ENCODE measurements around the gene ARMC2. TPM values are rescaled to one million over a fixed set of nuclear protein-coding genes. Genes with fewer than 3 reads are reported as not detected.

The ARMC2 gene
- total and polyA plus RNA-seq, 4 donors: 5.3 to 20.7 (median 8.9) TPM

- ATAC-seq (ENCODE audit: low FRiP score) (no peak), DNase-seq (no peak)
- intact Hi-C loops (cut with DNase I): no loop called here
- H3K9me3 ChIP-seq (ENCODE audit: control insufficient read depth, low read length): no peaks in the 10 kb centered on the region
- H3K36me3 ChIP-seq (ENCODE audit: control insufficient read depth in 1 of 2, insufficient read depth in 2 of 2, low read length in 1 of 2): no peaks in the 10 kb centered on the region
- no peak overlapping the region for H3K4me3 ChIP-seq (ENCODE audit: low read length in 2 of 2)
- H3K27ac ChIP-seq (ENCODE audit: low read depth in 1 of 2, low read length in 2 of 2): no peak overlapping the region
- H3K27me3 ChIP-seq (ENCODE audit: control insufficient read depth in 1 of 2, insufficient read depth in 2 of 2, low read length in 1 of 2): no peaks in the 10 kb centered on the region
- 95% methylated on average over 1 of the region's 1 CpG for WGBS, 2 donors
- no peaks in the 10 kb centered on the region for H3K4me1 ChIP-seq (ENCODE audit: control insufficient read depth in 1 of 2, insufficient read depth in 2 of 2, low read length in 2 of 2)
These were observed 171.7 kb downstream of the ARMC2 start for GRCh38 chr6:109019911-109020310.

GRCh38 chr6:109021870-109022269 is 173.6 kb downstream of the ARMC2 start:
- WGBS, 2 donors: 96% methylated on average over 1 of the region's 1 CpG

GRCh38 chr6:109023356-109023925 is 175.2 kb downstream of the ARMC2 start:
- Histone ChIP-seq H3K27me3 (ENCODE audit: control insufficient read depth in 1 of 2, insufficient read depth in 2 of 2, low read length in 1 of 2) (no peaks in the 10 kb centered on the region), H3K4me1 (ENCODE audit: control insufficient read depth in 1 of 2, insufficient read depth in 2 of 2, low read length in 2 of 2) (no peaks in the 10 kb centered on the region), H3K36me3 (ENCODE audit: control insufficient read depth in 1 of 2, insufficient read depth in 2 of 2, low read length in 1 of 2) (no peaks in the 10 kb centered on the region), H3K9me3 (ENCODE audit: control insufficient read depth, low read length) (no peaks in the 10 kb centered on the region), H3K4me3 (ENCODE audit: low read length in 2 of 2) (no peak overlapping the region), H3K27ac (ENCODE audit: low read depth in 1 of 2, low read length in 2 of 2) (no peak overlapping the region)
- DNase-seq: no peak
- intact Hi-C loops (cut with DNase I): no loop called here
- ATAC-seq (ENCODE audit: low FRiP score): no peak

More at GRCh38 chr6:109021870-109022269, 173.6 kb downstream of the ARMC2 start:
- no peak for ATAC-seq (ENCODE audit: low FRiP score)
- H3K36me3 ChIP-seq (ENCODE audit: control insufficient read depth in 1 of 2, insufficient read depth in 2 of 2, low read length in 1 of 2): no peaks in the 10 kb centered on the region
- H3K27me3 ChIP-seq (ENCODE audit: control insufficient read depth in 1 of 2, insufficient read depth in 2 of 2, low read length in 1 of 2): no peaks in the 10 kb centered on the region
- intact Hi-C loops (cut with DNase I): no loop called here
- no peak overlapping the region for H3K27ac ChIP-seq (ENCODE audit: low read depth in 1 of 2, low read length in 2 of 2)
- DNase-seq: no peak
- no peaks in the 10 kb centered on the region for H3K4me1 ChIP-seq (ENCODE audit: control insufficient read depth in 1 of 2, insufficient read depth in 2 of 2, low read length in 2 of 2)
- no peak overlapping the region for H3K4me3 ChIP-seq (ENCODE audit: low read length in 2 of 2)
- H3K9me3 ChIP-seq (ENCODE audit: control insufficient read depth, low read length): no peaks in the 10 kb centered on the region

Other genes starting within 250 kb of the ARMC2 start
- gene SESN1, start 246.4 kb downstream of the ARMC2 start, total RNA-seq: 10 to 100 TPM; 26.1 to 45.3 TPM
- gene SESN1, start 246.4 kb downstream of the ARMC2 start, polyA plus RNA-seq: 10 to 100 TPM; 20.9 to 37.1 TPM
- 10 to 100 TPM; 15.1 to 21.9 TPM for gene CEP57L1, start 247.1 kb downstream of the ARMC2 start, total RNA-seq
- gene CEP57L1, start 247.1 kb downstream of the ARMC2 start, polyA plus RNA-seq: 10 to 100 TPM in 1 of 2 donors, 1 to 10 TPM in 1; 8.5 to 11.8 TPM